Measurements from ENCODE around the gene HOMEZ. TPM values are rescaled to one million over a fixed set of nuclear protein-coding genes. Genes with fewer than 3 reads are reported as not detected.

Gene HOMEZ
- total RNA-seq, 1 experiment from 2014 or later, result 6.2 TPM

DNA sequence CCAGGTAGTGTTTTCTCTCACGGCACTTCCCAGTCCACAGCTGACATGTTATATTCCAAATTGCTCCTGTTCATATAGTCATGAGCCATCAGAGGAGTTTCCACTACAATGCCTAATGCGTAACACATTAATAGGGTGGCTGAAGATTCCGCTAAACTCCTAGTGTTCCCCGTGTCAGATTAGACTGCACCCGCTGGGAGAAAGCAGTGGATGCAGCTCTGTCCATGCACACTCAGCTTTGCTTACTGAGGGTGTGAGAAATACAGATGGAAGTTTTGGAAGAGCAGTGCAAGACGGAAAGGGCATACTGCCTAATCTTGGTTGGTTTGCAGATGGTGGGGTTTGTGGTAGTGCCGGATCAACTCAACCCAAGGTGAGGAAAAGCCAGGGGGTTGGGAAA, 11.2 kb upstream of the HOMEZ start:
- TF ChIP-seq CTCF (conservative IDR thresholded peaks at IDR 0.05), result no peak

More for the DNA sequence above, 11.2 kb upstream of the HOMEZ start:
- Histone ChIP-seq H4K5ac (ENCODE audit: insufficient read length, low read depth, low read length) (no peak overlapping the region), H2BK20ac (ENCODE audit: low read depth, low read length, poor library complexity, severe bottlenecking) (no peak overlapping the region), H3K9ac (ENCODE audit: extremely low read depth, insufficient read length, low read length) (no peak overlapping the region), H3K23ac (ENCODE audit: insufficient read length, low read depth, low read length) (no peak overlapping the region), H3K18ac (ENCODE audit: insufficient read length, low read depth, low read length) (no peak overlapping the region), H4K91ac (ENCODE audit: insufficient read length, low read depth, low read length) (no peak overlapping the region), H2AFZ (ENCODE audit: low read length) (no peak overlapping the region), H2AK5ac (ENCODE audit: insufficient read length, low read length) (no peak overlapping the region), H2BK12ac (ENCODE audit: insufficient read length, low read depth, low read length) (no peak overlapping the region), H3K56ac (ENCODE audit: insufficient read length, low read depth, low read length) (no peak overlapping the region), H4K8ac (replicated peaks; ENCODE audit: insufficient read length, low read depth, low read length) (no peak overlapping the region), H3K79me2 (ENCODE audit: insufficient read depth, low read length) (no peaks in the 10 kb centered on the region), H3T11ph (ENCODE audit: low read length) (no peak overlapping the region), H3K27me3 (ENCODE audit: insufficient read depth, low read length) (peaks cover 44% of the 10 kb centered on the region), H3K14ac (ENCODE audit: insufficient read depth, low read length) (no peak overlapping the region), H2BK5ac (ENCODE audit: insufficient read length, low read length) (no peak overlapping the region), H3K4me2 (ENCODE audit: insufficient read depth, insufficient read length, low read length) (no peak overlapping the region), H3K79me1 (ENCODE audit: insufficient read depth, low read depth, low read length, poor library complexity, severe bottlenecking) (no peaks in the 10 kb centered on the region), H4K20me1 (ENCODE audit: control insufficient read depth, insufficient read depth, insufficient read length) (no peaks in the 10 kb centered on the region), H3K9me3 (ENCODE audit: control insufficient read depth, low read depth, low read length) (no peaks in the 10 kb centered on the region), H2BK15ac (ENCODE audit: low read depth, low read length) (no peak overlapping the region), H2BK120ac (ENCODE audit: low read depth, low read length, poor library complexity, severe bottlenecking) (no peak overlapping the region), H3K4ac (ENCODE audit: low read depth, low read length) (no peak overlapping the region), H3K23me2 (ENCODE audit: insufficient read length, low read depth, low read length, poor library complexity, severe bottlenecking) (peaks cover 7% of the 10 kb centered on the region), H3K27ac (ENCODE audit: insufficient read length, low read depth, low read length) (no peak overlapping the region), H3K4me1 (ENCODE audit: insufficient read depth, low read length) (no peaks in the 10 kb centered on the region)
- Mint-ChIP-seq H3K27me3 (ENCODE audit: low read depth) (peaks cover 88% of the 10 kb centered on the region), H3K36me3 (ENCODE audit: insufficient read depth in 1 of 3, low read depth in 3 of 3) (peaks cover 0 to 10% (median 0%) of the 10 kb centered on the region in 3 experiments; a peak in 1 of 7 replicates), H3K4me1 (peaks cover 21 to 29% of the 10 kb centered on the region in 2 experiments), H3K27ac (no peak overlapping the region), H3K9me3 (peaks cover 0 to 5% of the 10 kb centered on the region in 2 experiments; a peak in 1 of 5 replicates), H3K4me3 (no peak overlapping the region)
- no CpG with 5 or more reads among the region's 7 CpGs for WGBS (ENCODE audit: extremely low coverage, insufficient read length, low lambda C conversion rate)
- DNase-seq, result no peak
